NAMALWA (cell line): ENCODE measurements around the gene OGA.

Source experiments
- DNase-seq: peaks from one replicate; pipeline ENCODE4 v3.0.0-alpha.2; 2015; ENCODE audit warnings: low spot score

The OGA gene

GRCh38 chr10:101759309-101760247, 58.7 kb downstream of the OGA start:
- no peak for DNase-seq

- no peak for DNase-seq
Observed at GRCh38 chr10:101758858-101759257, 59.4 kb downstream of the OGA start.

GRCh38 chr10:101752241-101752640, 66.0 kb downstream of the OGA start:
- no peak for DNase-seq

- no peak for DNase-seq
Observed at GRCh38 chr10:101749047-101750016, 68.9 kb downstream of the OGA start.

GRCh38 chr10:101748496-101748895, 69.7 kb downstream of the OGA start:
- DNase-seq: no peak

- no peak for DNase-seq
Observed at GRCh38 chr10:101745074-101745696, 73.1 kb downstream of the OGA start.

GRCh38 chr10:101744267-101744666, 74.0 kb downstream of the OGA start:
- DNase-seq: no peak

- DNase-seq: no peak
Observed at GRCh38 chr10:101741938-101742337, 76.3 kb downstream of the OGA start.

- no peak for DNase-seq
Observed at GRCh38 chr10:101736666-101737065, 81.6 kb downstream of the OGA start.
